Neutrophil (primary cell): ENCODE measurements around the gene RGS1.

ENCODE experiments used
- H3K27ac ChIP-seq: fragments of 200-600 bp; sonication (generic); 2 replicates; pipeline ENCODE4 v1.5.1; 2016; ENCODE audit warnings: mild to moderate bottlenecking, moderate library complexity
- H3K27me3 ChIP-seq: fragments of 200-600 bp; sonication (generic); 2 replicates; pipeline ENCODE4 v1.6.0; 2016; ENCODE audit warnings: mild to moderate bottlenecking
- H3K36me3 ChIP-seq: fragments of 200-600 bp; sonication (generic); 2 replicates; pipeline ENCODE4 v1.5.1; 2017
- H3K4me1 ChIP-seq, 2 experiments: fragments of 200-600 bp in 1 of 2; sonication (generic) in 1 of 2; 1 replicate in 1 of 2; 2 replicates in 1 of 2; pipeline versions ENCODE4 v1.5.1 to v1.6.1; 2013 to 2016; ENCODE audit warnings: low read depth in 1 of 2, low read length in 1 of 2, mild to moderate bottlenecking in 1 of 2, moderate library complexity in 1 of 2; ENCODE audit not compliant: control insufficient read depth in 1 of 2, insufficient read depth in 1 of 2
- H3K4me3 ChIP-seq, 2 experiments: fragments of 200-600 bp in 1 of 2; sonication (generic) in 1 of 2; 1 replicate in 1 of 2; 2 replicates in 1 of 2; pipeline ENCODE4 v1.5.1; 2013 to 2016; ENCODE audit warnings: low read depth in 1 of 2, low read length in 1 of 2, mild to moderate bottlenecking in 1 of 2, moderate library complexity in 1 of 2
- H3K9me3 ChIP-seq: fragments of 200-600 bp; sonication (generic); 2 replicates; pipeline ENCODE4 v1.5.1; 2016
- TF ChIP-seq, protein P1 (sequence below): fragments of 200-600 bp; sonication (generic); IDR thresholded peaks from 2 replicates; pipeline ENCODE4 v1.5.1; 2016; ENCODE audit warnings: antibody characterized with exemption

Gene RGS1

DNA sequence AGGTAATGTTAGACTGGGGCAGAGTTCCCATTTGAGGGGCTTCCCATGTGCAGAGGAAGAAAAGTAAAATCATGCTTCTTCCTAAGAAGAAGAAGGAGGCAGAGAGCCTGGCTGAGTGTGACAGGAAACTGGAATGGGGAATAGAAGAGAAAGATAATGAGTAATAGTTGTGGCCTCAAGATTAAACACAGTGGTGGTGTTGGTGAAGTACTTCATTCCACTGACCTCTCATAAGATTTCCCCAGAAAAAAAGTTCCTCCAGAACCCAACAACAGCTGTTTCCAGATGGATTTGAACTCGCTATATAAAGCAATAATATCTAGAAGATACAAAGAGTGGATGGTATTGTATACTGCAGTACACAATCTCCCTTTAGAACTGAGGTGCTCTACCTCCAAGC is 13.0 kb downstream of the RGS1 start:
- no peaks in the 10 kb centered on the region for H3K36me3 ChIP-seq
- TF ChIP-seq, protein P1, sequence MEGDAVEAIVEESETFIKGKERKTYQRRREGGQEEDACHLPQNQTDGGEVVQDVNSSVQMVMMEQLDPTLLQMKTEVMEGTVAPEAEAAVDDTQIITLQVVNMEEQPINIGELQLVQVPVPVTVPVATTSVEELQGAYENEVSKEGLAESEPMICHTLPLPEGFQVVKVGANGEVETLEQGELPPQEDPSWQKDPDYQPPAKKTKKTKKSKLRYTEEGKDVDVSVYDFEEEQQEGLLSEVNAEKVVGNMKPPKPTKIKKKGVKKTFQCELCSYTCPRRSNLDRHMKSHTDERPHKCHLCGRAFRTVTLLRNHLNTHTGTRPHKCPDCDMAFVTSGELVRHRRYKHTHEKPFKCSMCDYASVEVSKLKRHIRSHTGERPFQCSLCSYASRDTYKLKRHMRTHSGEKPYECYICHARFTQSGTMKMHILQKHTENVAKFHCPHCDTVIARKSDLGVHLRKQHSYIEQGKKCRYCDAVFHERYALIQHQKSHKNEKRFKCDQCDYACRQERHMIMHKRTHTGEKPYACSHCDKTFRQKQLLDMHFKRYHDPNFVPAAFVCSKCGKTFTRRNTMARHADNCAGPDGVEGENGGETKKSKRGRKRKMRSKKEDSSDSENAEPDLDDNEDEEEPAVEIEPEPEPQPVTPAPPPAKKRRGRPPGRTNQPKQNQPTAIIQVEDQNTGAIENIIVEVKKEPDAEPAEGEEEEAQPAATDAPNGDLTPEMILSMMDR, result no peak
- H3K27ac ChIP-seq, result no peak overlapping the region
- H3K4me1 ChIP-seq, result no peaks in the 10 kb centered on the region
- no peaks in the 10 kb centered on the region for H3K9me3 ChIP-seq
- H3K27me3 ChIP-seq, result no peaks in the 10 kb centered on the region
- H3K4me3 ChIP-seq, result no peak overlapping the region

DNA sequence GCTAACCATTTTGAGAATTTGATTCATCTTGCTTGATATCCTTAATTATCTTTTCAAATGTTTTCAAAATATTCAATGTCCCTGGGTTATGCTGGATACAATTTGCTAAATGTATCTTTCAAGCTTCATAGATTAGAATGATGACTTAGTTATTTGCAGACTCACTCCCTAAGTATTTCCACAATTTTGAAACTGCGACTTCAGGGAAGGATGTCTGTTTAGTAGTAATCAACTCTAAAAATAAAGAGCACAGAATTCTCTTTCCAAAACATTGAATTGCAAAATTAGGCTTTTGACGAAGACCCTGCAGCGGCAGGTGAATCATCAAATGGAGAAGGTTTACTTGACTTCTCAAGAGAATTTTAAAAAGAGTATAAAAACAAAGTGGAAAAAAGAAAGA is 14.2 kb downstream of the RGS1 start:
- TF ChIP-seq, protein P1, result no peak
- no peaks in the 10 kb centered on the region for H3K9me3 ChIP-seq
- H3K4me1 ChIP-seq, result no peaks in the 10 kb centered on the region
- no peaks in the 10 kb centered on the region for H3K27me3 ChIP-seq
- H3K4me3 ChIP-seq, result no peak overlapping the region
- H3K36me3 ChIP-seq, result no peaks in the 10 kb centered on the region
- no peak overlapping the region for H3K27ac ChIP-seq

DNA sequence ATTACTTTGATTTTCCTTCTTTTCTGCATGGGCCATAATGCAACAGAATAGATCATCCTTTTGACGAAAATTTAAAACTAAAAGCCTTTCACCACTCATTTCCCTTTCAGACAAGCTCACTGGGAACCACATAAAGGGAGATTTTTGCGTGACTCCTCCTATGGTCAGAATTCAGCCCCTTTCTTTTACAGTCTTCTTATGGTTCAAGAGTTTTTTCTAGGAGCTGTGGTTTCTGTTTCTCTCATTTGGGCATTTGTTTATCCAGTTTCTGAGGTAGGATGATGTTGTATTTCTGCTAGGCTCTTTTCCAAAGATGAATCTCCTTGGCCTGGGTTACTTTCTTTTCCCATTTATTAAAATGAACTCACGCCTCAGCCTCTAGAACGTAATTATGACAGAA is 16.9 kb downstream of the RGS1 start:
- Histone ChIP-seq H3K36me3 (no peaks in the 10 kb centered on the region), H3K27ac (no peak overlapping the region), H3K9me3 (no peaks in the 10 kb centered on the region), H3K27me3 (peaks cover 3% of the 10 kb centered on the region), H3K4me3 (no peak overlapping the region), H3K4me1 (no peaks in the 10 kb centered on the region)
- TF ChIP-seq, protein P1, result no peak

DNA sequence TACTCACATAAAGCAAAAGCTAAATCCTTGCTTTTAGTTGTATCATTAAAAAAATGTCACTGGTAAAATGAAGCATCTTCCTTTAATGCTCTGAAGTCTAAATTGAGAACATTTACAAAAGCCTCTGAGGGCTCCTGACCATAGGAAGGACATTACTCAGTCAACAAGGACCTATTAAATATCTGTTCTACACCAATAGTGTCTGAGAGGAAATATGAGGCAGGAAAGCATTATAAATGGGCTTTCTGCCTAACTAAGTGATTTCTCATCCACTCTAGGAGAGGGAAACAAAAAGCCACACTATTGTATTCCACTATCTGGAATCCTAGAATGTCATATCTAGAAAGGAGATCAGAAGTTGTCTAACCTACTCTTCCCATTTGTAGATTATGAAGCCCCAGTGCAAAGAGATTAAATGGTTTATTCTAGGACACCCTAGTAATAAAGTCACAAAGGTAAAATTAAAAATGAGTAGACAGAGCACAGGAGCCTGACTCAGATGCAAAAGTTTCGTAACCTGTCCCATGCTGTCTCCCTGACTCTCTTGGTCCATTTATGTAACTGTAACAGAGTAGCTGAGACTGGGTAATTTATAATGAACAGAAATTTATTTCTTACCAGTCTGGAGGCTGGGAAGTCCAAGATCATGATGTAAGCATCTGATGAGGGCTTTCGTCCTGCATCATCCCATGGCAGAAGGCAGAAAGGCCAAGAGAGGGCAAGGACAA is 17.6 kb downstream of the RGS1 start:
- TF ChIP-seq, protein P1, result no peak
- Histone ChIP-seq H3K27ac (no peak overlapping the region), H3K27me3 (peaks cover 3% of the 10 kb centered on the region), H3K36me3 (no peaks in the 10 kb centered on the region), H3K9me3 (no peaks in the 10 kb centered on the region), H3K4me3 (no peak overlapping the region), H3K4me1 (no peaks in the 10 kb centered on the region)

DNA sequence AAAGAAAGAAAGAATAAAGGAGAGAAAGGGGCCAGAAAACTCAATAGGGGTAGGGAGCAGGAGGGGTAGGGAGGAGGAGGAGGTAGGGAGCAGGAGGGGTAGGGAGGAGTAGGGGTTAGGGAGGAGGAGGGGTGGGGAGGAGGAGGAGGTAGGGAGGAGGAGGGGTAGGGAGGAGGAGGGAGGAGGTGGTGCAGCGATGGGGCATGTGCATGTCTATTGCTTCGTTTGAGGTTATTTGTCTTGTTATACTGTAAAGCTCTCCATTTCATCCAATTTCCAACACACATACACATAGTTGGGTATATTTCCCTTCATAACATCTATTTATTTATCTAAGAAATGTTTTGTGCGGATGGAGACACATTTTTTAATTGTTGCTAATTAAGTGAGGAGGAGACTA is 19.7 kb downstream of the RGS1 start:
- H3K4me1 ChIP-seq, result no peaks in the 10 kb centered on the region
- no peak overlapping the region for H3K4me3 ChIP-seq
- H3K9me3 ChIP-seq, result no peaks in the 10 kb centered on the region
- peaks cover 3% of the 10 kb centered on the region for H3K27me3 ChIP-seq
- no peak overlapping the region for H3K27ac ChIP-seq
- TF ChIP-seq, protein P1, result no peak
- no peaks in the 10 kb centered on the region for H3K36me3 ChIP-seq
